GF-D8 (cell line): ENCODE measurements around the gene HNRNPA0.
A peak's percentile ranks its signal among the peaks of the same experiment; 100 is the strongest.
"Not testable (repeated sequence)": the region's sequence is repeated elsewhere in the genome, so short reads cannot be mapped to it uniquely, and the experiment has no call there.

ENCODE experiments used
- DNase-seq: peaks from one replicate; lab custom pipeline; 2025; lab: John Stamatoyannopoulos, UW

The HNRNPA0 gene

GRCh38 chr5:137754188-137754960 lies at the start of gene HNRNPA0:
TSS of gene HNRNPA0 (minus strand) at chr5:137754363. CDS start at chr5:137754066, 297 bp downstream.
- DNase-seq = peak; percentile 73

- no peak for DNase-seq
Measured at GRCh38 chr5:137802282-137803210, 48.4 kb upstream of the HNRNPA0 start.

- DNase-seq = no peak
Measured at GRCh38 chr5:137800700-137801411, 46.7 kb upstream of the HNRNPA0 start.

- DNase-seq = no peak
Measured at GRCh38 chr5:137796279-137796678, 42.1 kb upstream of the HNRNPA0 start.

DNA sequence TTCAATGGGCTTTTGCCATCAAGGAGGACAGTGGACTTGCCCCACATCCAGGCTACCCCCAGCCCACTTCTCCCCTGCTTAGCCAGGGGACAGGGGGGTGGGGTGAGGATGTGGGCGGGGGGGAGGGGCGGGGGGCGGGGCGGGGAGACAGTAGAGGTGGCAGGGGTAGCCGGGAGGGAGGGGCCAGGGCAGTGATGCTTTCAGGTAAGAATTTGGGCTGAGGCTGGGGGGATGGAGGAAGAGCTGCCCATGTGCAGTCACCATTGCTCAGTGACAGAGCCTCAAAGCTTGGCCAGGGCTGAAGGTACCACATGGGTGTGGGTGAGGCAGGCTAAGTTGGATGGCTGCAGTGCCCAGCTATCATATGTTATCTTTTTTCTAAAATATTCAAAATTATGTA lies 40.7 kb upstream of the HNRNPA0 start:
- no peak for DNase-seq

GRCh38 chr5:137792303-137792702 lies 38.1 kb upstream of the HNRNPA0 start:
- DNase-seq = no peak

- no peak for DNase-seq
Measured at GRCh38 chr5:137791799-137792198, 37.6 kb upstream of the HNRNPA0 start.

DNA sequence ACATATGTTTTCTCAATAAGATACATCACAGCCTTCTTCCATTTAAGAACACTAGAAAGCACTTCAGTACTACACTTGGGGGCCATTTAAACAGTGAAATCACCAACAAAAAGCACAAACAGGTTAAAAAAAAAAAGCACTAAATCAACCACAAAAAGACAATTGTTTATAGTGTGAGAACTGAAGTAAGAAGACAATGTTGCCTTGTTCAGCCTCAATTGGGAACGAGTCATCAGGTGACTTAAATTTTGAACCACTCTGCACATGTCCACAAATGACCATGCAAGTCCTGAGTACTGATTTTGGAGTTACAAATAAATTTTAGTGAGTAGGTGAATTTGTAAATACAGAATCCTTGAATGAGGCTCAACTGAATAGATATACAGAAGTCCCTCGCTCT lies 37.2 kb upstream of the HNRNPA0 start:
- no peak for DNase-seq

DNA sequence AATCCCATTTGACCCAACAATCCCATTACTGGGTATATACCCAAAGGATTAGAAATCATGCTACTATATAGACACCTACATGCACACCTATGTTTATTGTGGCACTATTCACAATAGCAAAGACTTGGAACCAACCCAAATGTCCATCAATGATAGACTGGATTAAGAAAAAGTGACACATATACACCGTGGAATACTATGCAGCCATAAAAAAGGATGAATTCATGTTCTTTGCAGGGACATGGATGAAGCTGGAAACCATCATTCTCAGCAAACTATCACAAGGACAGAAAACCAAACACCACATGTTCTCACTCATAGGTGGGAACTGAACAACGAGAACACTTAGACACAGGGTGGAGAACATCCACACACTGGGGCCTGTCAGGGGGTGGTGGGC lies 34.4 kb upstream of the HNRNPA0 start:
- not testable (repeated sequence) for DNase-seq

- no peak for DNase-seq
Measured at GRCh38 chr5:137782984-137783536, 28.9 kb upstream of the HNRNPA0 start.

- no peak for DNase-seq
Measured at GRCh38 chr5:137782055-137782454, 27.9 kb upstream of the HNRNPA0 start.

DNA sequence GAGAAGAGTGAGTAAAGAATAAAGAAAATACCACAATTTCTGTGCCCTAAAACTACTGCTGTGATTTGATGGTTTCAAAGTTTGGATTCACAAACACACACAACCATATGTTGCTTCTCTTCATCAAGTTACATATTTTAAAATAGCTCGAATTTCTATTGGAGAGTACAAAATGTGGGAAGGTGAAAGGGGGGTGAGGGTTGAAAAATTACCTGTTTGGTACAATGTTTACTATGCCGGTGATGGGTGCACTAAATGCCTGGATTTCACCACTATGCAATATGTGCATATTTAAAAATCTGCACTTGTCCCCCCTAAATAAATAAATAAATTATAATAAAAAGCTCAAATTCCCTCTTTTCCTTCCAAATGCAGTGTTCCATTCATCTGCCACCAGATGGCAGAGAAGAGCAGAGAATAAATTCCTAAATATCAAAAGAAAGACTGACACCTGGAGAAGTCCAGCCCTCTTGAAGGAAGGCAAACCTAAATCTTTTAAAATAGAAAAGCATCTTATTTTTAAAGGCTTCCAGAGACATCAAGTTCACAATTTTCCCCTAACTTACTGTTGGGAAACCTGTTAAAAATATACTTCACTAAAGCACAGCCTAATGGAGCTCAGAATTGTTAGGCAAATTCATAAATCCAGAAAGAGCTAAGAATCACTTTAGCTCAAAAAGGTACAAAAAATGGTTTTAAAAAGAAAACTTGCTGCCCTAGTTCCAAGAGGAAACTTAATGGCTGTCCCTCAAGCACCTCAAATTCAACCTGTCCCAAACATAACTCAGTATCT lies 24.8 kb upstream of the HNRNPA0 start:
- DNase-seq = no peak

DNA sequence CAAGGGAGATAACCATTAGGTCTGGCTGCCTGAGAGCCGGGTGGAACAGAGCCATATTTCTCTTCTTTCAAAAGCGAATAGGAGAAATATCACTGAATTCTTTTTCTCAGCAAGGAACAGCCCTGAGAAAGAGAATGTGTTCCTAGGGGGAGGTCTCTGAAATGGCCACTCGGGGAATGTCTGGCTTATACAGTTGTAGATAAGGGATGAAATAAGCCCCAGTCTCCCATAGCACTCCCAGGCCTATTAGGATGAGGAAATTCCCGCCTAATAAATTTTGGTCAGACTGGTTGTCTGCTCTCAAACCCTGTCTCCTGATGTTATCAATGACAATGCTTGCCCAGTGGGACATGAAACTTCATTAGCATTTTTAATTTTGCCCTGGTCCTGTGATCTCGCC lies 13.8 kb upstream of the HNRNPA0 start:
- not testable (repeated sequence) for DNase-seq

GRCh38 chr5:137761566-137761965 lies 7.4 kb upstream of the HNRNPA0 start:
- DNase-seq = no peak

DNA sequence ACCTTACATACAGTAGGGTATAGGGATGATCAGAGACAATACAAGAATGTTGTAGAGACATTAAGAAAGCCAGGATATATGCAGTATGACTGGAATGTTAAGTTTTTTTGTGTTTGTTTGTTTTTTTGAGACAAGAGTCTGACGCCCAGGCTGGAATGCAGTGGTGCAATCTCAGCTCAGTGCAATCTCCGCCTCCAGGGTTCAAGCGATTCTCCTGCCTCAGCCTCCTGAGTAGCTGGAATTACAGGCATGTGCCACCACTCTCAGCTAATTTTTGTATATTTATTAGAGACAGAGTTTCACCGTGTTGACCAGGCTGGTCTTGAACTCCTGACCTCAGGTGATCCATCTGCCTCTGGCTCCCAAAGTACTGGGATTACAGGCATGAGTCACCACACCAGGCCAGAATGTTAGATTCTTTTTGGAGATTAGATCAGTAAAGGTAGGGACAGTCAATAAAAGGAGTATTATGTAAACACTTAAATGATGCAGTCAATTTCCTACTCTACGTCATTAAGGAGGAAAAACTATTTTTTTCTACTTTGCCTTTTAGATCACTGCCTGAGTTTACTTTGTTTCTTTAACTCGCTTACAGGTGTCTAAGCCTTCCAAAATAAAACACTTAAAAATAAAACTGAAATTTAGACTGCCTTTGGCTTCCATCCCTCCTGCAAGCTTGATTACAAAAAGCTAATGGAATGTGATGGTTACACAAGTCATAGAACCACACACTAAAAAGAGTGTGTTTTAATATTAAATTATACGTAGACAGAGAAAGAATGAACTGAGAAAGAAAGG lies 6.8 kb upstream of the HNRNPA0 start:
- no peak for DNase-seq

- DNase-seq = no peak
Measured at GRCh38 chr5:137760294-137760693, 6.1 kb upstream of the HNRNPA0 start.

DNA sequence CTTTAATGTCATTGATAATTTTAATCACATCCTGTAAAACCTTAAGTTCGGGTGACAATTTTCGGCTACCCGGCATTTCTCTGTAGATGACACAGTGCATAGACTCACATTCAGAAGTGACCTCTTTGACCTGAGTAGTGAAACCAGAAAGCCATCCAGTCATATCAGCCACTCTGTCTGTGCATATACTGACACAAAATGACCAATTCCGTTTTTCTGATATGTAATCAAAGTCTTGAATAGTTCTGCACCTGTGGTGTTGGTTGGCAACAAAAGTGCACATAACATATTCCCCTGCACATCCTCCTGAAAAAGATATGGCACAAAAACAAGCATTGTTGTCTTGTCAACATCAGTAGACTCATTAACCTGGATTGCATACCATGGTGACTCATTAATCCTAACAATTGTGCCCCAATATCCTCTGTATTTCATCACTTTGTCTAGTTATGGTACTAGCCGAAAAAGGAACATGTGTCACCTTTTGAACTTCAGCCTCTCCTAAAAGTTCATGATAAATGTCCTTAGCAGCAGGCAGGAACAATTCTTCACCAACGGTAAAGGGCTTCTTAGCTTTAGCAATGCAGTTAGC lies 4.6 kb upstream of the HNRNPA0 start:
- no peak for DNase-seq

GRCh38 chr5:137758121-137758520 lies 4.0 kb upstream of the HNRNPA0 start:
- no peak for DNase-seq

DNA sequence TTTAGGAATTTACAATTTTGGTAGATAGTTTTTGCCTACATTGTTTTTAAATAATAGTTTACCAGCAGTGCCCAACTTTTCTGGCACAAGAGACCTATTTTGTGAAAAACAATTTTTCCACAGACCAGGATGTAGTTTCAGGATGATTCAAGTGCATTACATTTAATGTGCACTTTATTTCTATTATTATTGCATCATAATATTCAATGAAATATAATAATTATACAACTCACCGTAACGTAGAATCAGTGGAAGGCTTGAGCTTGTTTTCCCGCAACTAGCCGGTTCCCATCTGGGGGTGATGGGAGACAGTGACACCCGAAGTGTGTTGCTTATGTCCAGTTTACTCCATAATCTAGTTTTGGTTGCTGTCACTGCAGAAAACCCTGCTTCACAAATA lies 3.5 kb upstream of the HNRNPA0 start:
- DNase-seq = no peak
